HCT116 (cell line): ENCODE measurements around the gene LSMEM2. TPM values are rescaled to one million over a fixed set of nuclear protein-coding genes. Genes with fewer than 3 reads are reported as not detected.

Experiments
- ATAC-seq: fragments of 200-7000 bp; cut with Tn5 transposase; 2 replicates; pipeline ENCODE4 v1.9.1; 2020; ENCODE audit warnings: mild to moderate bottlenecking, moderate library complexity
- BruUV-seq: library from RNA; stranded (reverse); fragments of 400-500 nt; replicated peaks from 2 replicates; lab custom pipeline; 2021; lab: Mats Ljungman, UMichigan
- CTCF ChIA-PET: fragments of 300-600 bp; sonication (Branson Sonifier 250); formaldehyde crosslinking; loops from one replicate; lab custom pipeline; 2021; ENCODE audit warnings: antibody characterized with exemption; lab: Charles Lee
- POLR2A ChIA-PET: fragments of 300-600, 350-600 bp; sonication (Branson Sonifier 250); formaldehyde crosslinking; loops from one replicate; lab custom pipeline; 2021; ENCODE audit warnings: antibody characterized with exemption; lab: Charles Lee
- RAD21 ChIA-PET, 2 experiments: fragments of 300-600 bp; sonication (Branson Sonifier 250); formaldehyde crosslinking; loops; one replicate each; lab custom pipeline; 2023; ENCODE audit warnings: low total read pairs in 2 of 2; ENCODE audit not compliant: uncharacterized antibody in 2 of 2, unreplicated experiment in 2 of 2, low non-redundant PET in 1 of 2; lab: Charles Lee
- DNase-seq: peaks from one replicate; pipeline ENCODE4 v3.0.0-alpha.2; 2010; ENCODE audit warnings: low read depth, low spot score
- H2AFZ ChIP-seq: fragments of 200-600 bp; shearing (Covaris generic), sonication (generic); 2 replicates; pipeline ENCODE4 v1.6.1; 2017; ENCODE audit warnings: low read depth, mixed run types, mixed read lengths, antibody characterized with exemption, low read length; ENCODE audit not compliant: poor library complexity, severe bottlenecking
- H3K27ac ChIP-seq: 2 replicates; pipeline ENCODE4 v1.5.1; 2012; ENCODE audit warnings: low read depth, low read length
- H3K27me3 ChIP-seq: fragments of 200-600 bp; sonication (generic); 2 replicates; pipeline ENCODE4 v1.6.1; 2016; ENCODE audit warnings: mixed run types, low read length, mixed read lengths; ENCODE audit not compliant: insufficient read depth
- H3K36me3 ChIP-seq, 2 experiments: fragments of 200-500 bp in 1 of 2; fragments of 200-600 bp in 1 of 2; sonication (Bioruptor generic) in 1 of 2; sonication (generic) in 1 of 2; 2 replicates each; pipeline versions ENCODE4 v1.5.1 to v1.6.1; 2014 to 2016; ENCODE audit warnings: low read length in 2 of 2, inconsistent platforms in 1 of 2, mixed read lengths in 1 of 2, mixed run types in 1 of 2; ENCODE audit not compliant: insufficient read depth in 2 of 2, control insufficient read depth in 1 of 2
- H3K4me1 ChIP-seq, 2 experiments: fragments of 200-600 bp in 1 of 2; sonication (generic) in 1 of 2; 2 replicates each; pipeline versions ENCODE4 v1.5.1 to v1.6.1; 2012 to 2017; ENCODE audit warnings: low read length in 2 of 2, inconsistent platforms in 1 of 2, mild to moderate bottlenecking in 1 of 2, mixed read lengths in 1 of 2, mixed run types in 1 of 2, moderate library complexity in 1 of 2; ENCODE audit not compliant: insufficient read depth in 2 of 2, control insufficient read depth in 1 of 2
- H3K4me2 ChIP-seq: fragments of 200-600 bp; sonication (generic); 2 replicates; pipeline ENCODE4 v1.6.1; 2017; ENCODE audit warnings: mixed run types, low read length, mixed read lengths
- H3K4me3 ChIP-seq, 2 experiments: fragments of 200-600 bp in 1 of 2; sonication (generic) in 1 of 2; replicated peaks in 1 of 2; 2 replicates each; pipeline ENCODE4 v1.5.1; 2011 to 2016; ENCODE audit warnings: low read length in 2 of 2, control low read depth in 1 of 2, low read depth in 1 of 2, mild to moderate bottlenecking in 1 of 2, mixed read lengths in 1 of 2, mixed run types in 1 of 2
- H3K79me2 ChIP-seq: fragments of 200-600 bp; sonication (generic); 2 replicates; pipeline ENCODE4 v1.6.1; 2017; ENCODE audit warnings: mild to moderate bottlenecking, mixed run types, low read length, moderate library complexity, mixed read lengths; ENCODE audit not compliant: insufficient read depth
- H3K9ac ChIP-seq: fragments of 200-600 bp; sonication (generic); 2 replicates; pipeline ENCODE4 v1.6.1; 2016; ENCODE audit warnings: low read length, mixed read lengths
- H3K9me2 ChIP-seq: fragments of 200-600 bp; sonication (generic), shearing (Covaris generic); 2 replicates; pipeline ENCODE4 v1.6.1; 2017; ENCODE audit warnings: mixed run types, mild to moderate bottlenecking, moderate library complexity; ENCODE audit not compliant: insufficient read depth
- H3K9me3 ChIP-seq, 2 experiments: fragments of 200-500 bp in 1 of 2; fragments of 200-600 bp in 1 of 2; sonication (Bioruptor generic) in 1 of 2; sonication (generic) in 1 of 2; 2 replicates each; pipeline ENCODE4 v1.6.1; 2014 to 2017; ENCODE audit warnings: low read length in 2 of 2, mixed read lengths in 2 of 2, inconsistent platforms in 1 of 2, low read depth in 1 of 2, mild to moderate bottlenecking in 1 of 2, mixed run types in 1 of 2, moderate library complexity in 1 of 2; ENCODE audit not compliant: control insufficient read depth in 1 of 2, insufficient read depth in 1 of 2
- H4K20me1 ChIP-seq: fragments of 200-600 bp; sonication (generic), shearing (Covaris generic); 2 replicates; pipeline ENCODE4 v1.6.1; 2017; ENCODE audit warnings: mixed run types, mild to moderate bottlenecking, moderate library complexity; ENCODE audit not compliant: insufficient read depth
- ATF3 ChIP-seq: IDR thresholded peaks from 2 replicates; pipeline ENCODE4 v1.6.1; 2012
- CBX3 ChIP-seq: IDR thresholded peaks from 2 replicates; pipeline ENCODE4 v1.6.1; 2012; ENCODE audit warnings: low read depth
- CEBPB ChIP-seq: IDR thresholded peaks from 2 replicates; pipeline ENCODE4 v1.6.1; 2012; ENCODE audit warnings: low read depth
- EGR1 ChIP-seq: IDR thresholded peaks from 2 replicates; pipeline ENCODE4 v1.6.1; 2012; ENCODE audit warnings: low read depth
- ELF1 ChIP-seq: IDR thresholded peaks from 2 replicates; pipeline ENCODE4 v1.6.1; 2012; ENCODE audit warnings: low read depth, borderline replicate concordance
- EZH2 ChIP-seq: fragments of 200-600 bp; sonication (generic); IDR thresholded peaks from 2 replicates; pipeline ENCODE4 v1.6.1; 2017; ENCODE audit warnings: antibody characterized with exemption, mixed run types
- EZH2phosphoT487 ChIP-seq: fragments of 200-600 bp; IDR thresholded peaks from 2 replicates; pipeline ENCODE4 v1.6.1; 2018; ENCODE audit warnings: antibody characterized with exemption, borderline replicate concordance
- MAX ChIP-seq: IDR thresholded peaks from 2 replicates; pipeline ENCODE4 v1.6.1; 2012
- POLR2A ChIP-seq: IDR thresholded peaks from 2 replicates; pipeline ENCODE4 v1.7.0; 2011; ENCODE audit warnings: borderline replicate concordance; ENCODE audit not compliant: insufficient read depth, insufficient read length; ENCODE audit errors: extremely low read depth
- POLR2AphosphoS5 ChIP-seq: IDR thresholded peaks from 2 replicates; pipeline ENCODE4 v1.6.1; 2011; ENCODE audit warnings: mild to moderate bottlenecking, low read depth, low read length, moderate library complexity
- REST ChIP-seq: IDR thresholded peaks from 2 replicates; pipeline ENCODE4 v1.6.1; 2012; ENCODE audit warnings: low read depth
- SIN3A ChIP-seq: IDR thresholded peaks from 2 replicates; pipeline ENCODE4 v1.6.1; 2012; ENCODE audit warnings: low read depth
- SRF ChIP-seq: IDR thresholded peaks from 2 replicates; pipeline ENCODE4 v1.6.1; 2012; ENCODE audit warnings: low read depth
- TCF7L2 ChIP-seq: IDR thresholded peaks from 2 replicates; pipeline ENCODE4 v1.7.0; 2011; ENCODE audit warnings: borderline replicate concordance, inconsistent platforms; ENCODE audit not compliant: insufficient read depth, insufficient read length; ENCODE audit errors: extremely low read depth
- YY1 ChIP-seq: IDR thresholded peaks from 2 replicates; pipeline ENCODE4 v1.6.1; 2011; ENCODE audit warnings: low read length, low read depth, moderate library complexity, mild to moderate bottlenecking; ENCODE audit not compliant: insufficient replicate concordance; ENCODE audit errors: extremely low read depth
- intact Hi-C: fragments of 100-400 bp; cut with micrococcal nuclease; formaldehyde crosslinking; loops from 2 replicates; pipeline ENCODE4 v1.10.0; 2022
- total RNA-seq: library from RNA; stranded (reverse); gene quantifications from one replicate; pipeline ENCODE4 v1.2.1, GENCODE V29; 2021; ENCODE audit not compliant: unreplicated experiment

LSMEM2 gene
- total RNA-seq, 1 experiment from 2014 or later = not detected

GRCh38 chr3:50269460-50269859 is 9.4 kb upstream of the LSMEM2 start:
- no peak overlapping the region for H2AFZ ChIP-seq
- BruUV-seq = no TSS peak

More at GRCh38 chr3:50269460-50269859, 9.4 kb upstream of the LSMEM2 start:
- Histone ChIP-seq H3K79me2 (no peaks in the 10 kb centered on the region), H3K36me3 (no peaks in the 10 kb centered on the region), H3K4me2 (peak overlapping the region; percentile 80), H4K20me1 (no peaks in the 10 kb centered on the region), H3K4me3 (peak overlapping the region; percentile 47 to 53), H3K9me2 (no peaks in the 10 kb centered on the region), H3K9me3 (no peaks in the 10 kb centered on the region), H3K27me3 (no peaks in the 10 kb centered on the region), H3K9ac (peak overlapping the region; percentile 62), H3K4me1 (peaks cover 81 to 95% of the 10 kb centered on the region in 2 experiments), H3K27ac (peak overlapping the region; percentile 88)
- DNase-seq = no peak
- CTCF ChIA-PET = interaction anchor here (0.7 to 3.4 kb wide), 6 partner anchors 9 to 75 kb away, joined by 3 to 27 read pairs (median 4); no protein-coding TSS in a partner anchor
- intact Hi-C loops = no loop called here
- TF ChIP-seq ATF3 = no peak
- no peak for TF ChIP-seq YY1
- no peak for TF ChIP-seq SIN3A
- no peak for TF ChIP-seq MAX
- TF ChIP-seq SRF = no peak
- no peak for TF ChIP-seq CBX3
- no peak for TF ChIP-seq POLR2A
- no peak for TF ChIP-seq POLR2AphosphoS5
- TF ChIP-seq EZH2phosphoT487 = no peak
- TF ChIP-seq ELF1 = no peak
- no peak for TF ChIP-seq TCF7L2
- TF ChIP-seq REST = no peak
- TF ChIP-seq EGR1 = no peak
- TF ChIP-seq CEBPB = no peak
- no peak for TF ChIP-seq EZH2
- RAD21 ChIA-PET = interaction anchor here (0.8 to 1.5 kb wide), 2 partner anchors 9 to 42 kb away, joined by 3 to 6 read pairs; no protein-coding TSS in a partner anchor
- no peak for ATAC-seq
- POLR2A ChIA-PET = no interaction called here
